NCI-H2227 (cell line): ENCODE measurements around the gene C1R.

Experiments
- DNase-seq: peaks from one replicate; lab custom pipeline; 2025; ENCODE audit not compliant: unreplicated experiment; lab: John Stamatoyannopoulos, UW

Gene C1R

DNA sequence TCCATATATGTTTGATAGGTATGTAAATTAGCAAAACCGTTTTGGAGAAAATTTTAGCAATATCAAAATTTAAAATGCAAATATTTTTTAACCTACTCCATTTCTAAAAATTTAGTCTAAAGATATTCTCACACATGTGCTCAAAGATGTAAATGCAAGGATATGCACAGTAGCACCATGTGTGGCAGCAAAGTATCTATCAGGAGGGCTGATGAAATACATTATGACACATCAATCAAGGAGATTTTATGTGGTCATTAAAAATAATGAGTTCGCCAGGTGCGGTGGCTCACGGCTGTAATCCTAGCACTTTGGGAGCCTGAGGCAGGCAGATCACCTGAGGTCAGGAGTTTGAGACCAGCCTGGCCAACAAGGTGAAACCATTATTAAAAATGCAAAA, 8.0 kb upstream of the C1R start:
- DNase-seq, result no peak

DNA sequence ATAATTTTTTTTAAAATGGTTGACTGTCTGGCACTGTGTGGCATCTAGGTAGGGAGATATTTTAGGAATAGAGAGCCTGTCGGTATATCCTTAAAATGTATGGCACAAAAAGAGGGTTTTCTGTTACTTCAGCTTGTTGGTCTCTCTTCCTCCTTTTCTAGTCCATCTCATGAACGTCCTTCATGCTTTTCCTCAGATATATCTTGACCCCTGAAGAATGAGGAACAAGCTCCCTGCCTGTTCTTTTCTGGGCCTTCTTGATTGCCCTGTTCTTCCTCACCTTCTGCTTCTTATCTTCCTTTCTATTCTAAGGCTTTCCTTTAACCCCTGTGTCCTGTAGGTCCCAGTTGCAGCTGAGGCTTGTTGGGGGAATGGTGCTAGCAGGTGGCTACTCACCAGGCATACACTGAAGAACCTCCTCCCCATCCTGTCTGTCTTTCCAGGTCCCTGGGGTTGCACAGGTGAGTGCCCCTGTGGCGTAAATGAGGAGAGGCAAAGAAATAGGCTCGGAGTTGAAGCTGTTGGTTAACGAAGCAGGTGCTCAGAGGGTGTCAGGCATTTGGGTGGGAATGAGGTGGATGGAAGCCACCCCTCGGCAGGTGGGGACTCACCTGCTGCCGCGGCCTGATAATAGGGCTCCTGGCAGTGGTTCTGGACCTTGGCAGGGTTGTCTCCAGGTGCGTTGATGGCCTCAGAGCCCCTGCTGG, 7.2 kb upstream of the C1R start:
- DNase-seq, result no peak

DNA sequence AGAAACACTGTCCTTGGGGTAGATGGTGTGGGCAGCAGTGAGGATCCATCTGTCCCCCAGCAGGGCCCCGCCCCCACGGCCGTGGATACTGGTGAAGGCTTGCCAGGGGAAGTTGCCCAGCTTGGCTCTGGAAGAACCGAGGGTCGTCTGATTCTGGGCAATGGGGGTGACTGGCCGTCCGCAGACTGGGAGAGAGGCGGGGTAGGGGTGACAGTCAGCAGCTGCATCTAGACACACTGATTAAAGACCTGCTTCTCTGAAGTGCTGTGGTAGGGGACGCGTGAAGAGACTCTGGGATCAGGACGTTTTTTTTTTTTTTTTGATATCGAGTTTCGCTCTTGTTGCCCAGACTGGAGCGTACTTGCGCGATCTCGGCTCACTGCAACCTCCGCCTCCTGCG, 4.7 kb upstream of the C1R start:
- DNase-seq, result no peak

DNA sequence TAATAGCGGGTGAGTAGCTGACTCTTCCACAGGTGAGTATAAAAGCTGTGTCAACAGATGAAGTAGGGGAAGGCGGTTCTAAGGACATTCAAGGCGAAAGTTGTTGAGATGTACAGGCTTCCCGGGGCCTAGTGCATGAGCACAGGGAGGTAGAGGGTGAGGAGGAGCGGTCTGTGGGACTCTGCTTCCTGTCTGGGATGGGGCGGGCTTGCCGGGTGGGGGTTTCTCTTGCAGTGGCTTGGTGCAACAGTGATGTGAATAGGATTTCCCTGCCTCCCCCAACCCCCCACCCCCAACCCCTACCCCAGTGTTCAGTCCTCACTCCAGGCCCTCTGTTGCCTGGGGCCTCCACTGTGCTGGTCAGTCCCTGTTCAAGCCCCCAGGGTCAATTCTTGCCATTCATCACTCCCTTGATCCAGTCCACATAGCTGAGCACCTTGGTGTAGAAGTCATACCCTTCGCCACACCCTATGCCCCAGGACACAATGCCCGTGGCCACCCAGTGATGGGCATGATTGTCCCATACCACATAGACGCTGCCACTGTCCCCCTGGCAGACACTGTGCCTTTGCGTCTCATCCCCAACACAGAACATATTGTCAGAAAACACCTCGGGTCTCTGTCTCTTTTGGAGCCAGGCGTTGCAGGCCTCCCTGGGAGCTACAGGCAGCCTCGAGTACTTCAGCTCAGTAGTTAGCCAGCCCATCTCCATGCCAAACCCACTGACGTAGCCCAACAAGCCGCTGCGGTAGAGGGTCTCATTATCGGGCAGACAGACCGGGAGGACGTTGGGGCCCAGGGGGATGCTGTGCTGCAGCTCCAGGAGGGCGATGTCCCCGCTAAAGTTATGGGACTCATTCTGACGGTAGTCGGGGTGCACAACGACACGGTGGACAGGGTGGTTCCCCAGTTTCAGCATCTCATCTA, 4.0 kb upstream of the C1R start:
- DNase-seq, result no peak

DNA sequence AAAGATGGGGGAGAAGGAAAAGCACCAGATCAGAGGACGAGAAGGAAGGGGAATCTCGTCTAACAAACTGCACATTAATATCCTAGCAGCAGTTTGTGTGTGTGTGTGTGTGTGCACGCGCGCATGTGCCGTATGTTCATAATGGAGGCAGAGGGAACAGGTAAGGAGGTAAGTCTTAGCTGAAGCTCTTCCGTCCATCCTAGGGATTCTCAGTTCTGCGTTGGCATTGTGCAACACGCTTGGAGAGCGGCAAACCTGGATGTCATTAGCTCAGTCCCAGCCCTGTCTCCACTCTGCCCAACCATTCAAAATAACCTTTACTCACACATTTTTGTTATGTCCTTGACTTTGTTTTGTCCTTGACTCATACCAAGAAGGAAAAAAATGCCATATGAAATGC, 1.6 kb upstream of the C1R start:
- DNase-seq, result no peak

DNA sequence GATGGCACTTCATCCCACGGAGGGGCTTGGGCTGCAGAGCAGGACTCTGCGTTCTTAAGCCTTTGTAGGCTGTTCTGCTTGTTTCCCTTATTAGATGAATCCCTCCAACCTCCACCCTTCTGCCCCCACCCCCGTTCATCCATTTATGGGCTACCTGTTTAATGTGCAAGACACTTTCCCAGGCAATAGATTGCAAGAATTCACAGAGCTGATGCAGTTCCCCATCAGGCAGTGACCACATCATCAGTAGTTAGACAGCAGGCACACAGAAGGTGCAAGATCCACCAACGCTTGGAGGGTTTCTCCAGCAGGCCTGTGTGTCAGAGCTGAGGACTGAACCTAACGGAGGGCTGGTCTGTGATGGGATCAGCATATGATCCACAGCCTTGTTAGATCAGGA, 1.2 kb upstream of the C1R start:
- DNase-seq, result no peak

DNA sequence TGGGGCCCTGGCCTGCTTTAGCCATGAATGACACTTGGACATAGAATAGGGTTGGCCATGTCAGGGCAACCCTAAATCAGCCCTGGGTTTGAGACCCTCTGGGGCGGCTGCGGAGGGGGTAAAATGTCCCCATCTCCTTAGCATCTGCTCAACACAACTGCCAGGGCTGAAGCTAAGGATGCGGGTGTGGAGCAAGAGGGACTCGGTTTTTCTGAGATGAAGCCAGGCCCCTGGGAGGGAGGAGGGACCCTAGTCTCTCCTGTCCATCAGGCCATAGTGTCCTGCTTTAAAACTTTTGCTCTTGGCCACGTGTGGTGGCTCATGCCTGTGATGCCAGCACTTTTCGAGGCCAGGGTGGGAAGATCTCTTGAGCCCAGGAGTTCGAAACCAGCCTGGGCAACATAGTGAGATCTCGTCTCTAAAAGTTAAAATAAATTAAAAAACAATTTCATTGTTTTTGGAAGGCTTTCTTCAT, 778 bp upstream of the C1R start:
- no peak for DNase-seq

DNA sequence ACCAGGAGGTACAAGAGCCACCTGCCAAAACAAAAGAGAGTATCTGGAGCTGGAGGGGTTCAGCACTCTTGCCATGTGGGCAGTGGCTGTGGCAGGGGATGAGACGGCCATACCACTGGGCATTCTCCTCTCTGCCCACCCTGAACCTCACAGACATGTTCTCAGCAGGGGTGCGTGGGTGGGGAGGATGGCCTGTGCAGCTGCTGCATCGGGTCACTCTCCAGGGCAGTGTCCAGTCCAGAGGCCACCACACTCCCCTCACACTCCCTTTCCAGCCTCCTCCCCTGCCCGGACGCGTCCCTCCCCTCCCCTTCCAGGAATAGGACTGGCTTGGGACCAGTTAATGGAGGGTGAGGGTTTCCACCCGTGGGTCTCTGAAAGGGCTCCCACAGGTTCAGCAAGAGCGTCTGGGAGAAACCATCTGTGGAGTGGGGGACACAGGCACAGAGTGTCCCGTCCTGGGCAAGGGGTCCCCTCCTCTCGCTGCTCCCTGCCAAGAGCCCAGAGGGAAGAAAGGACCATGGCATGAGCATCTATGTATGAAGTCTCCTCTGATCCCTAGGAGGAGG, 501 bp downstream of the C1R start:
- no peak for DNase-seq

DNA sequence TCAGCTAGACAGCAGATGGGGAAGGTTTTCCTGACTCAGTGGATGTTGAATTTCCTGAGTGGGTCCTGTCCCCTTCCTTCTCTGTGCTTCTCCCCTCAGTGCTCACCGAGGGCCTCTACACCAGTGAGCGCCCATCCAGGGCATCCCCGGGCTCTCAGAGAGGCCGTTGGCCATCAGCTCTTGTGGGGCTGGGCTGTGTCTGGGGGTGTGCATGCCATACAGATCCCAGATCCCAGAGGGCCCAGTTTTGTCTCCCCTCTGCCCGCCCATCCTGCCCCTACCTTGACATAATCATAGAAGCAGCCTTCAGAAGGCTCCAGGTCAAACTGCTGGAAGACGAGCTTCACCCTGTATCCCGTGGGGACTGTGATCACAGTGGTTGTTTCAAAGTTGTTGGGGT, 1.1 kb downstream of the C1R start:
- no peak for DNase-seq

DNA sequence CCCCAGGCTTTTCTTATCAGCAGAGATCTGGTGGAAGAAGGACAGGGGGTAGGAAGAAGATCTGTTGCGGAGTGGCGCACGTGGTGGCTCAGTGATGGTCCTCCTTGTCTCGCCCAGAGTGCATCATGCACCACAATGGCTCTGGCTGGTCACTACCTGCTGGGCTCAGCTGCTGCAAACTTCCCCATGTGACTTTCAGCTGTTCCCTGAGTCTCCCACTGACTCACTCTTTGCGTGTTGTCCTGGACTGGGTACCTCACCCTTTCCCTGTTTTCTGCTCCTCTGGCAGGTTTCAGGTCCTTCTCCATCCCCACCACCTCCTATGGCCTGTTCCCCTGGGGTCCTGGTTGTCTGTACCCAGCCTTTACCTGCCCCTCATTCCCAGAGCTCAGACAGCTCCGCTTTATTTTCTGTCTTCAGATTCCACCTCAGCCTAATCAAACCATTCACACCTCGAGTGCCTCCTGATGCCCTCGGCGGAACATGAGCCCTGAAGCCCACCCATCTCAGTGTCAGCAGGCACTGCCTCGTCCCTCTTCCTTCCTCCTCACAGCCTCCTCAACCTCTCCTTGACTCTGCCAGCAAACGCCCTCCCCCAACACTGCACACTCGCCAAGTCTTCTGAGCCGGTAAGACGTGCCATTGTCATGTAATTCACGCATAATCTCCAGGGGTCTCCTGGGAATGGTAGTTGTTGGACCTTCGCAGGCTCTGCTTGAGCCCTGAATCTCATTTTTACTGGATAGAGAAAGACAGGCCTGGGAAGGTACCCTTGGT, 1.8 kb downstream of the C1R start:
- DNase-seq, result no peak

DNA sequence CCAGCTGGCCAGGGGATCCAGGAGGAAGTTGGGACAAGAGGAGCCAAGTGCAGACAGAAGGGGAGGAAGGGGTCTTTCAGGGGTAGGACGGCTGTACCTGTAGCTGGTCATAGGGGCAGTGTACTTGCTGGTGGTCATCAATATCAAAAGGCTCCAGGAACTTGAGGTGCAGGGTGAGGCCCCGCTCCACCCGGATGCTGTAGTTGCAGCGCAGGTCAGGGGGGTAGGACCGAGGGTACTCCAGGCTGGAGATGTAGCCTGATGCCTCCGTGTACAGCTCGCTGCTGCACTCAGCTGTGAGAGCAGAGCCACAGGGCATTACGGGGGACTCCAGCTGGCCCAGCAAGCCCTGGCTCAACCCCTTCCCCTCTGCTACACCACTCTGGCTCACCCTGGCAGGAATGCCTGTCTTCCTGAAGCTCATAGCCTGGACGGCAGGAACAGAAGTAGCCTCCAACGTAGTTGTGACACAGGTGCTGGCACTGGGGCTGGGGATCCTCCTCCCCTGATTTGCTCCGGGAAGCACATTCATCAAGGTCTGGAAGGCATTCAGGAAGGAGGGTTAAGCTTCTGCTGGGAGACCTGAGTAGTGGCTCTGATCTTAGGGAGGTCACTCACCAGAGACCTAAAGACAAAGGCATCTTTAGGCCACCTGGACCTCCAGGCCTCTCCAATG, 2.9 kb downstream of the C1R start:
- DNase-seq, result no peak

DNA sequence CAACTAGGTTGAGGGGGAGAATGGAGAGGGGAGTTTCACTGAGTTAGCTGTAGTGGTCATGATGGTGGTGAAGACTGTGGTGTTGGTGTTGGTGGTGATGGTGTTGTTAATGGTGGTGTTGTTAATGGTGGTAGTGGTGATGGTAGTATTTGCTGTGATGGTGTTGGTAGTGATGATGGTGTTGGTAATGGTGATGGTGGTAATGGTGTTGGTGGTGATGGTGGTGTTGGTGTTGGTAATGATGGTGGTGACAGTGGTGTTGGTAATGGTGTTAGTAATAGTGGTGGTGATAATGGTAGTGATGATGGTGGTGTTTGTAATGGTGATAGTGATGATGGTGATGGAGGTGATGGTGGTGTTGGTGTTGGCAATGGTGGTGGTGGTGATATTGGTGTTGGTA, 9.1 kb downstream of the C1R start:
- no peak for DNase-seq

DNA sequence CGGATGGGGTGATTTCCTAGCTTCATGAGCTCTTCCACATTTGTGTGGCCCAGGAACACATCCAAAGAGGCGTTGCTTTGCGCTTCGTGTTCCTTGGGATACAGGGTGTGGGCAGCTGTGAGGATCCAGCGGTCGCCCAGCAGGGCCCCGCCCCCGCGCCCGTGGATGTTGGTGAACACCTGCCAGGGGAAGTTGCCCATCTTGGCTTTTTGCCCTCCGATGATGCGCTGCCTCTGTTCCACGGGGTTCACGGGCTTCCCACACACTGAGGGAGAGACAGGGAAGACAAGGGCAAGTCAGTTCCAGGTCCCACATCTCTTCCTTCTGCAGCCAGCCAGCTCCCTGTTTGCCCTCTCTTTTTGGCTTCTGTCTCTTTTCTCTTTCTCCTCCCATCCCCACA, 11.2 kb downstream of the C1R start:
- DNase-seq, result no peak

DNA sequence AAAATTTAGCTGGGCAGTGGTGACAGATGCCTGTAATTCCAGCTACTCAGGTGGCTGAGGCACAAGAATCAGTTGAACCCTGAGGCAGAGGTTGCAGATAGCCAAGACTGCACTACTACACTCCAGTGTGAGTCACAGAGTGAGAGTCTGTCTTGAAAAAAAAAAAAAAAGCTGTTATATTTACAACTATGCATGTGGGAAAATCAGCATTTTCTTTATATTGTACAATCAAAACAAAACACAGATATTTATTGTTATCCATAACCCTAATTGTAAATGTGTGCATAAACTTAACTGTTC, 12.5 kb downstream of the C1R start:
- DNase-seq, result no peak

DNA sequence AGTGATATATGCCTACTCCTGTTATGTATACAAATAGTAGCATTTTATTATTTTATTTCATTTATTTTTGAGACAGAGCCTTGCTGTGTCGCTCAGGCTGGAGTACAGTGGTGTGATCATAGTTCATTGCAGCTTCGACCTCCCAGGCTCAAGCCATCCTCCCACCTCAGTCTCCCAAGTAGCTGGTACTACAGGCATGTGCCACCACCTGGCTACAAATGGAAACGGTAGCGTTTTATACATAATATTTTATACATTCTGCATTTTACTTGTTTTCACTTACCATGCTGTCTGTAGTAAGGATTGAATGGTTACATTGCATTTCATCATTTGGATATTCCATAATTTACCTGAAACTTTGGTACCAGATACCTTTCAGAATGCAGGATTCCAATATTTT, 14.1 kb downstream of the C1R start:
- DNase-seq, result no peak

DNA sequence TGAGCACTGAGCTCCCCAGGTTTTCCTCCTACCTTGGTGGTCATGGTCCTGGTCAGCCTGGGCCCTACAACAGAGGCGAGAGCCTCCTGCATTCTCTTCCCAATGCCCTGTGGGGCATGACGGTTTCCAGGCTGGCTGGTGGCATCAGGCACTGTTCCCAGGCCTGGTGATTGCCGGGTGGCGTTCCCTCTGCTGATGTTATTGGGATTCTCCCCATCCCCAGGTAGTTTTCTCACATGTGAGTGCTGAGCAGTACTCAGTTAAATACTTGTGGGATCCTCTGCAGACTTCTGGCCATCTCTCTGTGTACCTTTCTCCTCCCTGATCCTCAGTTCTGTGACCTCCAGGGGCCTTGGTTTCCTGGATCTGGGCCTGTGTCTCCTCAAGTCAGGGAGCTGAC, 15.8 kb downstream of the C1R start:
- DNase-seq, result no peak

DNA sequence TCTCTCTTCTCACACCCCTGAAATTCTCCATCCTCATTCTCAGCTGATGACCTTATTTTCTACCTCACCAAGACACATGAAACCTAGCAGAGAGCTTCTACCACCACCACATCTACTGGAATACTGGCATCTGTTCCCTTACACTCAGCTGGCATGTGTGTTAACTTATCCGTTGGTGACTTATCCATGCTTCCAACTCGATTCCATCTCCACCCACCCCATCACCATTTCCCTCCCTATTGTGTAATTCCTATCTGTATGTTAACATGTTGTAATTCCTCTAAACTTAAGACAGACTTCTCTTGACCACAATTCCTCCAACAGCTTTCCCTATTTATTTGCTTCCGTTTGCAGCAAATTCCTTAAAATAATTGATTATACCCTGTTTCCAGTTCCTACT, 16.3 kb downstream of the C1R start:
- no peak for DNase-seq

DNA sequence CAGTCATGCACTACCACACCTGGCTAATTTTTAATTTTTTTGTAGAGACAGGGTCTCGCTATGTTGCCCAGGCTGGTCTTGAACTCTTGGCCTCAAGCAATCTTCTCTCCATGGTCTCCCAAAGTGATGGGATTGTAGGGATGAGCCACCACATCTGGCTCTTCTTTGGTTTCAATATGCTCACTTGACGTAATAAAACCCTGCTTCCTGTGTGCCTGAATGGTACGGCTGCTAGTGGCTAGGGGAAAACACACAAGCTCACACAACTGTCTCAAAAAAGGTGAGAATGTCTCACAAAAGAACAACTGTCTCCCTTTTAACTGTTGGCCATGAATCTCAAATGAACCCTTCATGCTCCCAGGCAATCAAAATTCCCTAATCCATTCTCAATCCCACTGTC, 16.7 kb downstream of the C1R start:
- no peak for DNase-seq

DNA sequence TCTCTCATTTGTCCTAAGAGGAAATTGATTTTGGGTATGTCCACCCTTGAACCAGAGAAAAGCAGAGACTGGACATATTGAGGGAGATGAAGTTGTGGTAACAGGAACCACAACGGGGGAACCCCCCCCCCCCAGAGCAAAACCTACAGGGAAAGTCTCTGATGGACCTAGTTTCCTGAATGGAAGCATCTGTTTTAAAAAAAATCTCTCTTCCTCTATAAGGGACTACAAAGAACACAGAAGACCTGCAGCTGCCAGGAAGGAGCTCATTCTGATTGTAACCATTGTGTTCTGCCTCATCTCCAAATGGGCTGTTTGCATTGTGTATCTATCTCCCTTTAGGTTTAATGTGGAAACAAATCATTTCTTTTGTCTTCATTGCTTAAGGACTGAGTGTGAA, 18.3 kb downstream of the C1R start:
- DNase-seq, result no peak

DNA sequence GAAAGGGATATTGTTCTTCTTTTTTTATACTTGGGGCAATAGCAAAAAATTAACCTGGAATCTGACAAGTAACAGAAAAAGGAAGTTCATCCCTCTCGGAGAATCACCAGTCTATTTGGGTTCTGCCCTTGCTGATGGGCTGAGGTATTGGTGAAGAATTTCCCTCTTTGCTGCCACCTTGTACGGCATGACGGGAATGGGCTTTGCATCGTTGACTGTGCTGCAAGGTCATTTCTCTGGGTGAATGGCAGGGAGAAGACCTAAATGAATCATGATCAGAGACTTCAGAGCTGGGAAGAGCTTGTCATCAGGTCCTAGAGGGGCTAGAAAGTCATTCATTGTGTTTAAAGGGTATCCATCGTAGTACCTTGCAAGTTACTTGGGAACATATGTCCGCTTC, 19.7 kb downstream of the C1R start:
- DNase-seq, result no peak

DNA sequence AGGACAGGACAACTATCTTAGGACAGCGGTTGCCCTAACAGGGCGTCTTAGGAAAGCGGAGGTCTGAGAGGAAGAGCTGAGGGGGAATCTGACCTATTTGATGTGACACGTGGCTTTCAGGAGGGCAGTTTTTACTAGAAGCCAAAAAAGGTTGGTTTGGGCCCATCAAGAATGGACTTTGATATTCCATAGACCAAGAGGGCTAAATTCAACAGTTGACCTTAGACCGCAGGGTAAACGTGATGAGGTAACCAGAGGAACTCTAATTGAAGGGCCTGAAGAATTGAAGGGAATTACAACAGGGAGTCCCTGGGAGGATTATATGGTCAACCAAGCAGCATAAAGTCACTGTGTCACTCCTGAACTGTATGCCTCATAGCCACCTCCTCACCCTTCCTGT, 20.2 kb downstream of the C1R start:
- DNase-seq, result no peak
